Measurements from ENCODE around the gene ZNF768. TPM values are rescaled to one million over a fixed set of nuclear protein-coding genes. Genes with fewer than 3 reads are reported as not detected.

The ZNF768 gene
- total RNA-seq, 1 experiment from 2014 or later = 64.2 TPM

DNA sequence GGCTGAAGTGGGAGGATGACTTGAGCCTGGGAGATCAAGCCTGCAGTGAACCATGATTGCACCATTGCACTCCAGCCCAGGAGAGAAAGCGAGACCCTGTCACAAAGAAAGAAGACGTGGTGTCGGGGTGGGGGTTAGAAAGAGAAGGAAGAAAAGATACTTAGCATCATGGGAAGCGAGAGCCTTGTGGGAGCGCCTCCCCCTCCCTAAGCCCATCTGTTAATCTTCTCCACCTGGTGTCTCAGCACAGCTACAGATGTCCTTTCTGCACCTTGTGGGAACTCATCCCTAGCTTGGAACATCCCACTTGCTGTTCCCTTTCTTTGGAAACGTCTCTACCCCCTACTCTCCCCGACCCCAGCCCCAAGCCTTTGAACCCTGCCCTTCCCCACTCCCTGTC, 39.2 kb upstream of the ZNF768 start:
- Histone ChIP-seq H3K4me1 (replicated peaks; ENCODE audit: insufficient read depth) (peaks cover 33% of the 10 kb centered on the region), H4K20me1 (ENCODE audit: insufficient read depth) (no peaks in the 10 kb centered on the region), H3K79me2 (ENCODE audit: low read depth) (no peaks in the 10 kb centered on the region), H3K4me2 (no peak overlapping the region), H2AFZ (no peak overlapping the region), H3K9me2 (ENCODE audit: insufficient read depth) (no peaks in the 10 kb centered on the region), H3K36me3 (ENCODE audit: low read depth) (no peaks in the 10 kb centered on the region), H3K27ac (no peak overlapping the region), H3K4me3 (no peak overlapping the region), H3K27me3 (ENCODE audit: insufficient read depth, low read depth) (no peaks in the 10 kb centered on the region), H3K9me3 (ENCODE audit: insufficient read depth, low read depth) (no peaks in the 10 kb centered on the region), H3F3A (ENCODE audit: insufficient read depth, low read depth) (peaks cover 31% of the 10 kb centered on the region)
- ChIA-PET POLR2A (ENCODE audit: unreplicated experiment) (interaction anchor here (1.1 kb wide), 1 partner anchor 114 kb away, joined by 7 read pairs; no protein-coding TSS in a partner anchor), CTCF (interaction anchor here (1.4 kb wide), 1 partner anchor 136 kb away, joined by 4 read pairs; the partner anchor contains the start of gene DCTPP1)
- TF ChIP-seq CTCF (conservative IDR thresholded peaks at IDR 0.05) = no peak
- TF ChIP-seq EZH2 (IDR thresholded peaks at IDR 0.05; ENCODE audit: low read depth) = no peak
- DNase-seq = no peak
- BruUV-seq (replicated peaks) = no TSS peak
- intact Hi-C loops (cut with micrococcal nuclease; ENCODE audit: unreplicated experiment) = no loop called here

- no peaks in the 10 kb centered on the region for H4K20me1 ChIP-seq (ENCODE audit: insufficient read depth)
- H3K27ac ChIP-seq = no peak overlapping the region
- intact Hi-C loops (cut with micrococcal nuclease; ENCODE audit: unreplicated experiment) = no loop called here
- peak overlapping the region; percentile 75; the same call in 1 of the 2 replicates for H3K4me2 ChIP-seq
- no peaks in the 10 kb centered on the region for H3K27me3 ChIP-seq (ENCODE audit: insufficient read depth, low read depth)
- CTCF ChIA-PET = interaction anchor here (1.2 kb wide), 1 partner anchor 132 kb away, joined by 5 read pairs; the partner anchor contains the start of gene DCTPP1
- TF ChIP-seq CTCF (conservative IDR thresholded peaks at IDR 0.05) (no peak), EZH2 (IDR thresholded peaks at IDR 0.05; ENCODE audit: low read depth) (no peak)
- no peaks in the 10 kb centered on the region for H3K9me2 ChIP-seq (ENCODE audit: insufficient read depth)
- no peak overlapping the region; the same call in 1 of the 2 replicates for H3K4me3 ChIP-seq
- peaks cover 16% of the 10 kb centered on the region; the same call in 1 of the 2 replicates for H3F3A ChIP-seq (ENCODE audit: insufficient read depth, low read depth)
- no TSS peak for BruUV-seq (replicated peaks)
- no peak for DNase-seq
- H2AFZ ChIP-seq = peak overlapping the region; percentile 76; the same call in 1 of the 2 replicates
- H3K36me3 ChIP-seq (ENCODE audit: low read depth) = no peaks in the 10 kb centered on the region
- H3K79me2 ChIP-seq (ENCODE audit: low read depth) = peaks cover 8% of the 10 kb centered on the region
- H3K4me1 ChIP-seq (replicated peaks; ENCODE audit: insufficient read depth) = peaks cover 15% of the 10 kb centered on the region
- H3K9me3 ChIP-seq (ENCODE audit: insufficient read depth, low read depth) = no peaks in the 10 kb centered on the region
- POLR2A ChIA-PET (ENCODE audit: unreplicated experiment) = no interaction called here
Observed at GRCh38 chr16:30562021-30562420, 35.7 kb upstream of the ZNF768 start.

GRCh38 chr16:30561089-30561816, 34.9 kb upstream of the ZNF768 start:
- Histone ChIP-seq H3K4me3 (peak overlapping the region; percentile 54; the same call in 1 of the 2 replicates), H3K9me3 (ENCODE audit: insufficient read depth, low read depth) (no peaks in the 10 kb centered on the region), H3K9me2 (ENCODE audit: insufficient read depth) (no peaks in the 10 kb centered on the region), H3K79me2 (ENCODE audit: low read depth) (peaks cover 15% of the 10 kb centered on the region), H3K4me2 (peak overlapping the region; percentile 75), H3K27me3 (ENCODE audit: insufficient read depth, low read depth) (no peaks in the 10 kb centered on the region), H2AFZ (peak overlapping the region; percentile 76), H3K36me3 (ENCODE audit: low read depth) (no peaks in the 10 kb centered on the region), H3K27ac (no peak overlapping the region), H3F3A (ENCODE audit: insufficient read depth, low read depth) (peaks cover 16% of the 10 kb centered on the region; the same call in 1 of the 2 replicates), H4K20me1 (ENCODE audit: insufficient read depth) (no peaks in the 10 kb centered on the region), H3K4me1 (replicated peaks; ENCODE audit: insufficient read depth) (peaks cover 19% of the 10 kb centered on the region)
- TF ChIP-seq EZH2 (IDR thresholded peaks at IDR 0.05; ENCODE audit: low read depth) (no peak), CTCF (conservative IDR thresholded peaks at IDR 0.05) (no peak)
- no TSS peak for BruUV-seq (replicated peaks)
- peak in 1 of 2 experiments; percentile 53 for DNase-seq
- CTCF ChIA-PET = interaction anchor here (0.6 to 1.2 kb wide), 3 partner anchors 20 to 131 kb away, joined by 3 to 5 read pairs (median 3); partner anchors contain the start of gene DCTPP1
- POLR2A ChIA-PET (ENCODE audit: unreplicated experiment) = interaction anchor here (0.5 to 0.7 kb wide), 4 partner anchors 25 to 97 kb away, joined by 3 to 17 read pairs (median 4); partner anchors contain the start of gene ZNF785
- intact Hi-C loops (cut with micrococcal nuclease; ENCODE audit: unreplicated experiment) = no loop called here
